Activated B cell treated with CpG ODN at 0.5 μM for 24 hours (primary cell): Measurements from ENCODE around the gene PPP6R2. TPM values are rescaled to one million over a fixed set of nuclear protein-coding genes. Genes with fewer than 3 reads are reported as not detected.

Experiments
- ATAC-seq: fragments of 200-7000 bp; cut with Tn5 transposase; one replicate; pipeline ENCODE4 v1.10.0; 2021; ENCODE audit warnings: low read depth, mild to moderate bottlenecking, moderate library complexity
- CTCF ChIA-PET: fragments of 350-600 bp; sonication (Branson Sonifier 250); formaldehyde crosslinking; loops from one replicate; lab custom pipeline; 2021; ENCODE audit warnings: antibody characterized with exemption; lab: Charles Lee
- POLR2A ChIA-PET: fragments of 350-600 bp; sonication (Branson Sonifier 250); formaldehyde crosslinking; loops from one replicate; lab custom pipeline; 2021; ENCODE audit warnings: antibody characterized with exemption; lab: Charles Lee
- DNase-seq: peaks from one replicate; pipeline ENCODE4 v3.0.0; 2022
- H3K27ac Mint-ChIP-seq: one replicate; pipeline ENCODE4 v1.8.0; 2020; ENCODE audit warnings: mixed read lengths
- H3K27me3 Mint-ChIP-seq: one replicate; pipeline ENCODE4 v1.8.0; 2021; ENCODE audit warnings: mixed read lengths
- H3K36me3 Mint-ChIP-seq: one replicate; pipeline ENCODE4 v1.8.0; 2021; ENCODE audit warnings: low read depth, mixed read lengths
- H3K4me1 Mint-ChIP-seq: one replicate; pipeline ENCODE4 v1.8.0; 2021; ENCODE audit warnings: mixed read lengths
- H3K4me3 Mint-ChIP-seq: one replicate; pipeline ENCODE4 v1.8.0; 2020; ENCODE audit warnings: mild to moderate bottlenecking, mixed read lengths
- H3K9me3 Mint-ChIP-seq: one replicate; pipeline ENCODE4 v1.8.0; 2020; ENCODE audit warnings: mixed read lengths
- CTCF ChIP-seq: fragments of 200-600 bp; IDR thresholded peaks from one replicate; pipeline ENCODE4 v1.8.0; 2022; ENCODE audit warnings: antibody characterized with exemption, mild to moderate bottlenecking
- intact Hi-C: fragments of 100-400 bp; cut with micrococcal nuclease; formaldehyde crosslinking; loops from one replicate; pipeline ENCODE4 v1.15.1; 2024
- total RNA-seq: library from RNA; stranded (reverse); gene quantifications from 2 replicates; pipeline ENCODE4 v1.2.3, GENCODE V29; 2022

The PPP6R2 gene
- total RNA-seq, 1 donor from 2014 or later, result 77.3 TPM

GRCh38 chr22:50305923-50306566, 37.1 kb upstream of the PPP6R2 start:
- peak overlapping the region; percentile 78 for H3K4me3 Mint-ChIP-seq
- H3K9me3 Mint-ChIP-seq, result no peaks in the 10 kb centered on the region
- ChIA-PET CTCF (interaction anchor here (0.6 to 2.5 kb wide), 4 partner anchors 12 to 30 kb away, joined by 3 to 8 read pairs (median 4); partner anchors contain the start of gene DENND6B), POLR2A (interaction anchor here (0.6 to 4.9 kb wide), 10 partner anchors 9 to 381 kb away, joined by 3 to 74 read pairs (median 4); no protein-coding TSS in a partner anchor)
- TF ChIP-seq CTCF, result no peak
- H3K4me1 Mint-ChIP-seq, result peaks cover 59% of the 10 kb centered on the region
- ATAC-seq (peak; percentile 45), DNase-seq (no peak)
- intact Hi-C loops, result loop anchor here (1.0 kb wide), 1 partner anchor 8 kb away; no protein-coding TSS in a partner anchor
- H3K27ac Mint-ChIP-seq, result peak overlapping the region; percentile 63
- H3K27me3 Mint-ChIP-seq, result peaks cover under 1% of the 10 kb centered on the region
- H3K36me3 Mint-ChIP-seq, result no peaks in the 10 kb centered on the region

- ATAC-seq, result peak; percentile 45
- no peak within 1 kb of the TSS for H3K27ac Mint-ChIP-seq
- no peak for TF ChIP-seq CTCF
- no peak for DNase-seq
- no peaks in the 10 kb centered on the region for H3K36me3 Mint-ChIP-seq
- ChIA-PET POLR2A (interaction anchor here (0.6 to 4.9 kb wide), 13 partner anchors 8 to 382 kb away, joined by 3 to 74 read pairs (median 5); partner anchors contain the start of genes DENND6B and TUBGCP6), CTCF (interaction anchor here (1.5 to 1.8 kb wide), 2 partner anchors 13 to 19 kb away, joined by 3 to 5 read pairs; partner anchors contain the start of gene DENND6B)
- H3K4me3 Mint-ChIP-seq, result peak within 1 kb of the TSS; percentile 38
- peaks cover 52% of the 10 kb centered on the region for H3K4me1 Mint-ChIP-seq
- intact Hi-C loops, result no loop called here
- no peaks in the 10 kb centered on the region for H3K27me3 Mint-ChIP-seq
- no peaks in the 10 kb centered on the region for H3K9me3 Mint-ChIP-seq
Observed at GRCh38 chr22:50306753-50307749, 36.1 kb upstream of the PPP6R2 start, which contains the start of gene PLXNB2. TSS of gene PLXNB2 (minus strand) at chr22:50307646. CDS start at chr22:50290584, 17,062 bp downstream.

- ChIA-PET CTCF (interaction anchor here (1.8 kb wide), 1 partner anchor 18 kb away, joined by 5 read pairs; the partner anchor contains the start of gene DENND6B), POLR2A (interaction anchor here (1.0 to 4.9 kb wide), 4 partner anchors 13 to 64 kb away, joined by 3 to 74 read pairs (median 6); partner anchors contain the start of gene TUBGCP6)
- no peaks in the 10 kb centered on the region for H3K9me3 Mint-ChIP-seq
- H3K36me3 Mint-ChIP-seq, result no peaks in the 10 kb centered on the region
- TF ChIP-seq CTCF, result no peak
- intact Hi-C loops, result no loop called here
- no peak for DNase-seq
- H3K27me3 Mint-ChIP-seq, result no peaks in the 10 kb centered on the region
- H3K27ac Mint-ChIP-seq, result no peak overlapping the region
- no peak overlapping the region for H3K4me3 Mint-ChIP-seq
- H3K4me1 Mint-ChIP-seq, result peaks cover 43% of the 10 kb centered on the region
- ATAC-seq, result no peak
Observed at GRCh38 chr22:50307890-50308596, 35.1 kb upstream of the PPP6R2 start.

GRCh38 chr22:50308597-50308935, 34.6 kb upstream of the PPP6R2 start:
- ChIA-PET POLR2A (no interaction called here), CTCF (no interaction called here)
- intact Hi-C loops, result no loop called here
- Mint-ChIP-seq H3K4me1 (peaks cover 41% of the 10 kb centered on the region), H3K27ac (peak overlapping the region; percentile 57), H3K9me3 (no peaks in the 10 kb centered on the region), H3K4me3 (peak overlapping the region; percentile 62), H3K36me3 (no peaks in the 10 kb centered on the region), H3K27me3 (no peaks in the 10 kb centered on the region)
- no peak for ATAC-seq
- no peak for TF ChIP-seq CTCF
- DNase-seq, result no peak
